Measurements from ENCODE around the gene DPH3.
"Not testable (repeated sequence)": the region's sequence is repeated elsewhere in the genome, so short reads cannot be mapped to it uniquely, and the experiment has no call there.

GRCh38 chr3:16310486-16310885 lies 45.7 kb upstream of the DPH3 start:
- not testable (repeated sequence) for TF ChIP-seq CTCF (IDR thresholded peaks at IDR 0.05; ENCODE audit: extremely low read depth in 1 of 2, insufficient read depth in 1 of 2, low read depth in 1 of 2, low read length in 2 of 2); GATA2 (IDR thresholded peaks at IDR 0.05; ENCODE audit: insufficient read depth, insufficient read length, low read depth, low read length); POLR2A (IDR thresholded peaks at IDR 0.05; ENCODE audit: low read depth, low read length); EZH2 (IDR thresholded peaks at IDR 0.05; ENCODE audit: borderline replicate concordance, low read depth, low read length, severe bottlenecking); MAX (IDR thresholded peaks at IDR 0.05; ENCODE audit: insufficient read depth, insufficient read length); POLR2AphosphoS5 (IDR thresholded peaks at IDR 0.05; ENCODE audit: insufficient read depth, low read depth, low read length); JUN (IDR thresholded peaks at IDR 0.05; ENCODE audit: borderline replicate concordance, insufficient read depth, insufficient read length, low read depth); MYC (IDR thresholded peaks at IDR 0.05; ENCODE audit: low read depth, low read length)
